Naive thymus-derived CD8-positive, alpha-beta T cell (primary cell): ENCODE measurements around the gene RHOXF2B. TPM values are rescaled to one million over a fixed set of nuclear protein-coding genes. Genes with fewer than 3 reads are reported as not detected.
A peak's percentile ranks its signal among the peaks of the same experiment; 100 is the strongest.
"Not testable (repeated sequence)": the region's sequence is repeated elsewhere in the genome, so short reads cannot be mapped to it uniquely, and the experiment has no call there.

Experiments
- ATAC-seq, 2 donors: fragments of 150-1000 bp; cut with Tn5 transposase in 1 of 2; sonication (Bioruptor Pico), chemical (Tn5 transposase) in 1 of 2; 1 replicate in 1 of 2; 2 replicates in 1 of 2; pipeline ENCODE4 v1.10.0; 2021; ENCODE audit warnings: mild to moderate bottlenecking in 2 of 2, moderate library complexity in 2 of 2
- POLR2A ChIA-PET: fragments of 350-600 bp; sonication (Branson Sonifier 250); formaldehyde crosslinking; loops from one replicate; lab custom pipeline; 2021; ENCODE audit warnings: antibody characterized with exemption; lab: Charles Lee
- DNase-seq, 10 donors: peaks; one replicate each; pipeline versions ENCODE4 v3.0.0 to v3.0.0-alpha.2; 2020 to 2022
- H3K27ac Mint-ChIP-seq, 10 donors: one replicate each; pipeline ENCODE4 v1.8.0; 2020 to 2022; ENCODE audit warnings: mild to moderate bottlenecking in 10 of 10, mixed read lengths in 10 of 10, moderate library complexity in 4 of 10, inconsistent platforms in 1 of 10
- H3K27me3 Mint-ChIP-seq, 5 donors: one replicate each; pipeline ENCODE4 v1.8.0; 2021 to 2022; ENCODE audit warnings: mixed read lengths in 5 of 5
- H3K36me3 Mint-ChIP-seq, 3 donors: one replicate each; pipeline ENCODE4 v1.8.0; 2020 to 2022; ENCODE audit warnings: mixed read lengths in 3 of 3, mild to moderate bottlenecking in 2 of 3, inconsistent platforms in 1 of 3
- H3K4me1 Mint-ChIP-seq, 4 donors: one replicate each; pipeline ENCODE4 v1.8.0; 2021 to 2022; ENCODE audit warnings: mixed read lengths in 4 of 4
- H3K4me3 Mint-ChIP-seq, 10 donors: one replicate each; pipeline ENCODE4 v1.8.0; 2020 to 2022; ENCODE audit warnings: mild to moderate bottlenecking in 10 of 10, mixed read lengths in 10 of 10, moderate library complexity in 6 of 10, inconsistent platforms in 1 of 10
- H3K9me3 Mint-ChIP-seq, 9 donors: one replicate each; pipeline ENCODE4 v1.8.0; 2020 to 2022; ENCODE audit warnings: mixed read lengths in 9 of 9, mild to moderate bottlenecking in 3 of 9, inconsistent platforms in 1 of 9, moderate library complexity in 1 of 9
- polyA plus RNA-seq, 3 donors: library from polyadenylated mRNA; unstranded; fragments of 300-500 nt; fragmentation: Illumina TruSeq; gene quantifications; one replicate each; pipeline ENCODE4 v1.2.3, GENCODE V29; 2021
- total RNA-seq, 8 experiments: library from RNA in 2 of 8; stranded (reverse) in 2 of 8; gene quantifications; one replicate each; pipeline ENCODE4 v1.2.3 and lab custom pipeline; 2021 to 2026

Gene RHOXF2B
- not detected for total RNA-seq
- polyA plus RNA-seq = not detected
- total RNA-seq (lab: John Stamatoyannopoulos, UW) = 0 reads per million in 6 experiments

DNA sequence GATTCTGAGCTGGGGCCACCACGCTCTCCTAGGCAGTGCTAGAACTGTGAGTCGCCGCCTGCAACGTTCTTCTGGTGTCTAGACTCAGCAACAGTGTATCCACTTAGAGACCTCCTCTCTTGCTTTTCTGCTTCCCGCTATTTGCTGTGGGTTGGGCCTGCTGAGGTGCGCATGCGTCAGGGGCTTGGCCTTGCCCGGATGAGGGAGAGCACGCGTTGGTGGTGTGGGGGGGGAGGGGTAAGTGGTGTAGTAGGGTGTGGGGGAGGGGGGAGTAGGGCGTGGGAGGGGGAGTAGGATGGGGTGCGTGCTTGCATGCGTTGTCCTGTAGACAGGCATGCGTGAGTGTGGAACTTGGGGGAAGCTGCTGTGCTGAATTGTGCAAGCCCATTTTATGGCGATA is at the start of gene RHOXF2B:
TSS of gene RHOXF2B (minus strand) at position 101 of the 400 bp plus-strand sequence. CDS start 138 bp downstream, outside the sequence.
- H3K27me3 Mint-ChIP-seq, H3K36me3 Mint-ChIP-seq: not testable (repeated sequence)

DNA sequence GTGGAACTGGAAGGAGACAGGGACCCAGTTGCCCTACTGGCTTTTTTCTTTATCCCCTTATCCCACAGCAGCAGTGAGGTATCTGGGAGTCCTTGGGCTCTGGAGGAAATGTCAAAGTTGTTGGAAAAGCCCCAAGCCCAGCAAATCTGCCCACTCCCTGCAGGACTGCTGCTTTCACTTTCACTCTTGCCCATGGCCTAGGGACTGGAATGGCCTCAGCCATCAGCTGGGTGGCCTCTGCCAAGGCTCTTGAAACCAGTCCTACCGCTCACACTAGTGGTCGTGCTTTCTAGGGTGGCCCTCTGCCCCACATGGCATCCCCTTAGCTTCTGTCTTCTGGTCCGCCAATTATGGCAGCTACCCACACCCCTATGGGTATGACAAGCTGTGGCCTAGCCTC is 48.0 kb upstream of the RHOXF2B start:
- no peak overlapping the region for H3K27ac Mint-ChIP-seq
- H3K36me3 Mint-ChIP-seq = no peaks in the 10 kb centered on the region
- H3K4me1 Mint-ChIP-seq = peaks cover 0 to 3% (median 2%) of the 10 kb centered on the region in 4 donors
- DNase-seq = no peak
- ATAC-seq = no peak
- H3K9me3 Mint-ChIP-seq = no peaks in the 10 kb centered on the region
- POLR2A ChIA-PET = no interaction called here
- H3K27me3 Mint-ChIP-seq = no peaks in the 10 kb centered on the region
- no peak overlapping the region for H3K4me3 Mint-ChIP-seq

More for the DNA sequence above, at the start of gene RHOXF2B:
- POLR2A ChIA-PET, H3K4me1 Mint-ChIP-seq, H3K4me3 Mint-ChIP-seq, ATAC-seq, H3K27ac Mint-ChIP-seq, DNase-seq, H3K9me3 Mint-ChIP-seq: not testable (repeated sequence)

DNA sequence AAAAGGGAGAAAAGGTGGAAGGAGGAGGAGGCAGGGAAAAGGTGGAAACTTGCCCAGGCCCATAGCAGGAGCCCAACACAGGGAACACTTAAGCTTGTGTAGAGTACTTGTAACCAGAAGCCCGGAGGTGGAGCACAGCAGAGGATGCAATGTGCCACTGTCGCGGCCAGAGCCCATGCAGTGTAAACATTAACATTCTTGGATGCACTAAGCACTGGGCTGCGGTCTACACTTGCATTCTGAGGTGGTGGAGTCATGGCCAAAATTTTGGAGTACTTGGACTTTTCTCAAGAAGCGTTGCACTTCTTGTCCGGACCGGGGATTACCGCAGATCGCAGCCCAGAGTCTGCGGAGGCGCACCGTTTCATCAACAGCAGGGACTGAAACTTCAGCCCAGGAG is 42.7 kb upstream of the RHOXF2B start:
- no peaks in the 10 kb centered on the region for H3K9me3 Mint-ChIP-seq
- no peaks in the 10 kb centered on the region for H3K36me3 Mint-ChIP-seq
- no peak for DNase-seq
- H3K4me1 Mint-ChIP-seq = peaks cover 0 to 2% (median 0%) of the 10 kb centered on the region in 4 donors
- H3K27me3 Mint-ChIP-seq = no peaks in the 10 kb centered on the region
- POLR2A ChIA-PET = no interaction called here
- no peak overlapping the region for H3K4me3 Mint-ChIP-seq
- H3K27ac Mint-ChIP-seq = no peak overlapping the region
- ATAC-seq = no peak

DNA sequence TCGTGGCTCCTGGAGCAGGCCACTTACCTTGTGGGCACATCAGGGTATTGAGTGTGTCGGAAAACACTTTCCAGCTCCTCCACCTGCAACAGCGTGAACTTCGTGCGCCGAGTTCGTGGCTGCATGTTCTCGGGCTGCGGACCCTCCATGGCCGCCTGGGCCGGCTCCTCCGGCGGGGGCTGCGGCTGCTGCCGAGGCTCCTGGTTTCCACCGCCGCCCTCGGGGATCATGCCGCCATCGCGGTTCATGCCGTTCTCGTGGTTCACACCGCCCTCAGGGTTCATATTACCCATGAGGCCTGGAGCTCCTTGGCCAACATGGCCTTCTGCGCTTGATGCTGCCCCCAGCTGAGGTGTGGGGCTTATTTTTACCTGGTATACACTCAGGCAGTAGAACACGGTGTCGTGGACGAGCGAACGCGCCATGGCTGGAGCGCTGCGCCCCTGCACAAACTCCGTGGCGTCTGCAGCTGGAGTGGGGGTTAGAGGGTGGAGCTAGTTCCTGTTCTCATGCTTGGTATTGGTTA is 38.0 kb upstream of the RHOXF2B start, which contains the start of gene RHOXF1:
TSS of gene RHOXF1 (minus strand) at position 476 of the 526 bp plus-strand sequence. CDS start at position 425, 51 bp downstream.
- Mint-ChIP-seq H3K4me3 (no peak within 1 kb of the TSS), H3K27me3 (no peaks in the 10 kb centered on the region), H3K4me1 (no peaks in the 10 kb centered on the region), H3K9me3 (no peaks in the 10 kb centered on the region), H3K27ac (no peak within 1 kb of the TSS), H3K36me3 (peaks cover 0 to 2% (median 0%) of the 10 kb centered on the region in 3 donors)
- ATAC-seq (no peak), DNase-seq (no peak)
- POLR2A ChIA-PET = no interaction called here

DNA sequence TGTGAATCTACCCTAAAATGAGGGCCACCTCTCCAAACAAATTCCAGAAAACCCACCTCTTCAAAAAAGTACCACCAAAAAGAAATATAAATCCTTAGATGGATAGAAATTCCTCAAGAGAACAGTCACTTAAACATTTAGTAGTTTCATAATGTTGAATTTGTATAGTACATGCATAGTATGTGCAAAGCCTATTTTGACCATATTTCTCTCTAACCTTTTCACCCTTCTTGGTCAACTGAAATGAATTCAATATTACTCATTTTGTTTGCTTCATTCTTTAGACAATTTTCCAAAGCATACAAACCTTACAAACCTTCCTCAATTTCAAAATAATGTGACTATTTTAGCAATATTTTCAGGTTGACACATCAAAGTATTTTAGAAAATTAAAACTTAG is 34.1 kb upstream of the RHOXF2B start:
- ATAC-seq (no peak), DNase-seq (no peak)
- no peaks in the 10 kb centered on the region for H3K4me1 Mint-ChIP-seq
- H3K27me3 Mint-ChIP-seq = no peaks in the 10 kb centered on the region
- no peak overlapping the region for H3K4me3 Mint-ChIP-seq
- peaks cover 0 to 6% (median 0%) of the 10 kb centered on the region in 3 donors for H3K36me3 Mint-ChIP-seq
- no peak overlapping the region for H3K27ac Mint-ChIP-seq
- peaks cover 0 to 13% (median 0%) of the 10 kb centered on the region in 9 donors for H3K9me3 Mint-ChIP-seq
- POLR2A ChIA-PET = no interaction called here

DNA sequence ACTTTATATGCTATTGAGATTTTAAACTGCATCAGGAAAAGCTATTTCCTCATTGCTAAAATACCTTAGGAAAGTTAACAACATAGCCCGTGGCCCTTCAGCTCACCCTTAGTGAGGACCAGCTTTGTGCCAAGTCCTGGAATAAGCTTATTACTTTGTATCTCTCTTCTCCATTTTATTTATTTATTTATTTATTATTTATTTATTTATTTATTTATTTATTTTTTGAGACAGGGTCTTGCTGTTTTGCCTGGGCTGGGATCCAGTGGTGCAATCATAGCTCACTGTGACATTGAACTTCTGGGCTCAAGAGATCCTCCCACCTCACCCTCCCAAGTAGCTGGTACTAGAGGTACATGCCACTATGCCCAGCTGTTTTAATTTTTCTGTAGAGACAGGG is 31.9 kb upstream of the RHOXF2B start:
- Mint-ChIP-seq H3K36me3 (peaks cover 0 to 6% (median 0%) of the 10 kb centered on the region in 3 donors), H3K4me3 (no peak overlapping the region), H3K9me3 (peaks cover 0 to 21% (median 0%) of the 10 kb centered on the region in 9 donors), H3K27ac (no peak overlapping the region), H3K27me3 (no peaks in the 10 kb centered on the region), H3K4me1 (no peaks in the 10 kb centered on the region)
- POLR2A ChIA-PET = no interaction called here
- ATAC-seq = no peak
- DNase-seq = no peak

DNA sequence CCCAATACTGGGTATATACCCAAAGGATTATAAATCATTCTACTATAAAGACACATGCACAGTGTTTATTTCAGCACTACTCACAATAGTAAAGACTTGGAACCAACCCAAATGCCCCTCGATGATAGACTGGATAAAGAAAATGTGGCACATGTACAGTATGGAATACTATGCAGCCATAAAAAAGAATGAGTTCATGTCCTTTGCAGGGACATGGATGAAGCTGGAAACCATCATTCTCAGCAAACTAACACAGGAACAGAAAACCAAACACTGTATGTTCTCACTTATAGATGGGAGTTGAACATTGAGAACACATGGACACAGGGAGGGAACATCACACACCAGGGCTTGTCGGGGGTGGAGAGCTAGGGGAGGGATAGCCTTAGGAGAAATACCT is 27.2 kb upstream of the RHOXF2B start:
- ATAC-seq, H3K27me3 Mint-ChIP-seq, DNase-seq, H3K27ac Mint-ChIP-seq, POLR2A ChIA-PET, H3K4me1 Mint-ChIP-seq, H3K4me3 Mint-ChIP-seq: not testable (repeated sequence)
- Mint-ChIP-seq H3K36me3 (peaks cover 0 to 16% (median 2%) of the 10 kb centered on the region in 3 donors), H3K9me3 (peaks cover 0 to 67% (median 4%) of the 10 kb centered on the region in 9 donors)

DNA sequence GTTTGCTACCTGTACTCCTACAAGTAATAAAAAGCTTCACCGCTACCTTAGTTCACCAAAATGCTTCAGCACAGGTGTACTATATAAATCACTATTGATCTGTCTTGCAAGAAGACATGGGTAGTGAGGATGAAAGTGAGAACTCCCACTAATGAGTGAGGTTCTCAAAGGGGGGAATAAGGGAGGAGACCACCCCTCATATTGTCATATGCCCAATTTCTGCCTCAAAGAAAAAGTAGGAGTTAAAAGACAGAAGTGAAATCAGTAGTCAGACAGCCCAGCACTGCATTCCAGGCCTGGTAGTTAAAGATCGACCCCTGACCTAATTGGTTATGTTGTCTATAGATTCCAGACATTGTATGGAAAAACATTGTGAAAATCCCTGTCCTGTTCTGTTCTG is 23.6 kb upstream of the RHOXF2B start:
- H3K27me3 Mint-ChIP-seq, DNase-seq, ATAC-seq, H3K4me1 Mint-ChIP-seq, POLR2A ChIA-PET, H3K27ac Mint-ChIP-seq, H3K4me3 Mint-ChIP-seq: not testable (repeated sequence)
- Mint-ChIP-seq H3K9me3 (peaks cover 0 to 55% (median 4%) of the 10 kb centered on the region in 9 donors), H3K36me3 (peaks cover 0 to 20% (median 0%) of the 10 kb centered on the region in 3 donors)

DNA sequence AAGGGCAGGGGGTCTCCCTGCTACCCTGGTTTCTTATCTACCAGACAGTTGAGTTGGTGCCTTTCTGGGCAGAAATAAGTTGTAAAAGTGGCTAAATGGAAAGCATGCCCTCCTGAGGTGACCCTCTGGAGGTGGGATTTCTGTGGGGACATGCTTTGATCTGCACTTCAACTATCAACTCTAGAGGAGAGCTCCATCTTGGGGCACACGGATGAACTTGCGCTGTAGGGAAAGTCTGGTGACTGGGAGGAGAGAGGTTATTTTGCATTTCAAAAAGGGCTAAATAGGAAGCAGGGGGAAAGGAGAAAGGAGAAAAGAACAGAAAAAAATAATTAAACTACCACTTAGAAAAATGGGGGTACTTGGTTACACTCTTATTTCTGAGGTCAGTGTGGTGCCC is 12.7 kb upstream of the RHOXF2B start:
- no peaks in the 10 kb centered on the region for H3K27me3 Mint-ChIP-seq
- no peaks in the 10 kb centered on the region for H3K4me1 Mint-ChIP-seq
- H3K36me3 Mint-ChIP-seq = no peaks in the 10 kb centered on the region
- no peak for ATAC-seq
- no peaks in the 10 kb centered on the region for H3K9me3 Mint-ChIP-seq
- POLR2A ChIA-PET = no interaction called here
- H3K4me3 Mint-ChIP-seq = no peak overlapping the region
- no peak for DNase-seq
- H3K27ac Mint-ChIP-seq = no peak overlapping the region

DNA sequence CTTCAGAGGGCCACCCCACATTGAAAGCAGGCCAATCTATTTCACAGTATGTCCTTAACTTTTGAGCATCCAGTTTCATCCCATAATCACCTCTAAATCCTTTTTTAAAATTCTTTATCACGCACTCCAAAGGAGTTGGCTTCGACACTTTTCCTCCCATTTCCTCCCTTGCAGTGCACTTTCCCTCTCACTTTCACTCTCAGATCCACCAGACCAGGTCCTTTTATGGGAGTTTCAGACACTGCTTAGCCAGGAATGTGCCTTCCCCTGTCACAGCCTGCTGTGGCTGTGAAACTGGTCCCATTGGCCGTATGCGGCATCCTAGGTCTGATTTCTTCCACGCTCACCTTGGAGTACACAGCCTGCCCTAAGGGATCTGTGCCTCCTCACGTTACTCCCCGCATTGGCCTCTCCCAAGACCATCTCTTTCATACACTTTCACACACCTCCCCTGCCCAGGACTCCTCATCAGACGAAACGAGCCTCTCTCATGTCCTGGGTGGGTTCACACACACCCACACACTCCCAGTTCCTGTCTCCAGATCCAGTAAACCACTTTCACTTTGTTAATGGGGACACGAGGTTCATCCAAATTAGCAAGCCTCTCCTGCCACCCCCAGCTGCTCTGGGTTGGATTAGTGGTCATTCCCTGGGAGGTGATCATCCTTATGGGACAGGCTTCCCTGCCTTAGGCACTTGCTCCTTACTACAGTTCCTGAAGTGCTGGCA is 10.0 kb upstream of the RHOXF2B start:
- DNase-seq = no peak
- H3K36me3 Mint-ChIP-seq = no peaks in the 10 kb centered on the region
- no peaks in the 10 kb centered on the region for H3K4me1 Mint-ChIP-seq
- H3K9me3 Mint-ChIP-seq = no peaks in the 10 kb centered on the region
- peak overlapping the region in 2 of 10 donors; percentile 63 to 79 for H3K27ac Mint-ChIP-seq
- no peaks in the 10 kb centered on the region for H3K27me3 Mint-ChIP-seq
- ATAC-seq = no peak
- POLR2A ChIA-PET = no interaction called here
- no peak overlapping the region for H3K4me3 Mint-ChIP-seq

DNA sequence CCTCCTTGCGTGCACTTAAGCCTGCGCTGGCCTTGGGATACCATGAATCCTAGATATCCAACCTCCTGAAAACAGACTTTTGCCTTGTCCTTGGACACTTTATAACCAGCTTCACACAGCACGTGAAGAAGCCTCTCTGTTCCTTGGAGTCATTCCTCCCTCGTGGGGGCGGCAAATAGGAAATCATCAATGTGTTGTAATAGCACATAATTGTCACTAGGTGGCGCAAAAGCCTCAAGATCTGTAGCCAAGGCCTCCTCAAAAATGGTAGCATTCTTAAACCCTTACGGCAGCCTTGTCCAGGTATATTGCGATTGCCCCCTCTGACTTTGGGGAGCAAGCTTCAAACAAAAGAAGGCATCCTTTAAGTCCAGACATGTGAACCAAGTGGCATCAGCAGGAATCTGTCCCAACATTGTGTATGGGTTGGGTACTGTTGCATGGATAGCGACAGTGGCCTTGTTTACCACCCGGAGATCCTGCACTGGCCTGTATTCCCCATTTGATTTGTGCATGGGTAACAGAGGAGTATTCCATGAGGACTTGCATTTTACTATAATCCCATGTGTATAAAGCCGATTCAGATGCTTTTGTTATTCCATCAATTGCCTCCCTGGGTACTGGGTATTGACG is 8.2 kb upstream of the RHOXF2B start:
- H3K36me3 Mint-ChIP-seq, H3K27ac Mint-ChIP-seq, H3K4me1 Mint-ChIP-seq, DNase-seq, H3K9me3 Mint-ChIP-seq, H3K4me3 Mint-ChIP-seq, POLR2A ChIA-PET, ATAC-seq, H3K27me3 Mint-ChIP-seq: not testable (repeated sequence)

DNA sequence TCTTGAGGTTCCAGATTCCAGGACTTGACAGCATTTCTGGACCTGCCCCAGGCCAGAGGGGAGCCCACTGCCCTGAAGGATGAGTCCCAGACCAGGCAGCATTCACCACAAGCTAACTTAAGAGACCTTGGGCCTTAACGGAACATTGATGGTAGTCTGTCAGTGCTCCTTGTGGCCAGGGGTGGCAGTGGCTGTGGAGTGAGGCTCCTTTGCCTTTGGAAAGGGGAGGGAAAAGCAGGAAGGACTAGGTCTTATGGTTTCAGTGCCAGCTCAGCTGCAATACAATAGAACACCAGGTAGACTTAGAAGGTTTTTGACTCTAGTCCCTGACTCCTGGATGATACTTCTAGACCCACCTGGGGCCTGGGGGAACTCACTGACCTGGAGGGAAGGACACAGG is 11.3 kb downstream of the RHOXF2B start:
- H3K4me3 Mint-ChIP-seq, ATAC-seq, H3K4me1 Mint-ChIP-seq, POLR2A ChIA-PET, H3K27me3 Mint-ChIP-seq, H3K27ac Mint-ChIP-seq, DNase-seq, H3K36me3 Mint-ChIP-seq, H3K9me3 Mint-ChIP-seq: not testable (repeated sequence)

DNA sequence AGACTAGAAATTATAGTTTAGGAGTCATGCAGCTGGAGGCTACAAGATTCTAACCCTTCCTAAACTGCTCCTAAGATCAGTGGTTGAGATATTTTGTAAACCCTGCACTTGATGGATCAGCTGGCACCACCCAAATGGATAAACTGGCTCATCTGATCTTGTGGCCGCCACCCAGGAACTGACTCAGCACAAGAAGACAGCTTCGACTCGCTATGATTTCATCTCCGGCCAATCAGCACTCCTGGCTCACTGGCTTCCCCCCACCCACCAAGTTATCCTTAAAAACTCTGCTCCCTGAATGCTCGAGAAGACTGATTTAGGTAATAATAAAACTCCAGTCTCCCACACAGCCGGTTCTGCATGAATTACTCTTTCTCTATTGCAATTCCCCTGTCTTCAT is 34.8 kb downstream of the RHOXF2B start:
- ATAC-seq, POLR2A ChIA-PET, DNase-seq, H3K9me3 Mint-ChIP-seq, H3K27ac Mint-ChIP-seq, H3K36me3 Mint-ChIP-seq, H3K27me3 Mint-ChIP-seq, H3K4me3 Mint-ChIP-seq, H3K4me1 Mint-ChIP-seq: not testable (repeated sequence)
